Tongue (tissue), 2 donors: ENCODE measurements around the gene CYBB. TPM values are rescaled to one million over a fixed set of nuclear protein-coding genes. Genes with fewer than 3 reads are reported as not detected.

Experiments used
- DNase-seq: peaks from one replicate; pipeline ENCODE4 v3.0.0-alpha.2; 2015
- total RNA-seq: library from RNA; depleted of rRNA; stranded (reverse); fragments of >200 nt; gene quantifications from one replicate; pipeline ENCODE4 v1.2.3, GENCODE V29; 2014

Gene CYBB
- total RNA-seq, 1 donor from 2014 or later, result 9.3 TPM

GRCh38 chrX:37846141-37846540 lies 66.3 kb downstream of the CYBB start:
- peak; percentile 3 for DNase-seq

DNA sequence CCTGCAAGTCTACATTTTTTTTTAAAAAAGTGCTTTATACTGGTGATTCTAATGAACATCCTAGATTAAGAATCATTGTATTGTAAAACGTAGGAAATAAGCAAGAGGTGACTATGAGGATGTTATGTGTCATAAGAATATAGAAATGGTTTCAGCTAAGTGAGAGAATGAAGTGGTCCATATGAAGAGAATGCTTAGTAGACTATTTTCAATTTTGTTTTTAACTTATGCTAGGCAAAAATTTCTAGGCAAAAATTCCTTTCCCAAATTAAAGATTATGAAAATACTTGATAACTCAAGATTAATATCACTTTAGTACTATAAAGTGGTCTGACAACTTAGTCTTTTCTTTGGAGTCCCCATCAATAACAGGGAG lies 66.7 kb downstream of the CYBB start:
- DNase-seq, result no peak

- DNase-seq, result peak; percentile 78
Measured at GRCh38 chrX:37846934-37847732, 67.3 kb downstream of the CYBB start, which contains the start of gene DYNLT3. DYNLT3 (minus strand) TSS chrX:37847571; CDS start chrX:37847510, 61 bp downstream.

GRCh38 chrX:37847733-37848197 lies 67.9 kb downstream of the CYBB start:
- no peak for DNase-seq

GRCh38 chrX:37854148-37854547 lies 74.3 kb downstream of the CYBB start:
- DNase-seq, result no peak

- DNase-seq, result no peak
Measured at GRCh38 chrX:37854748-37855147, 74.9 kb downstream of the CYBB start.

GRCh38 chrX:37860721-37861120 lies 80.9 kb downstream of the CYBB start:
- DNase-seq, result no peak

GRCh38 chrX:37862851-37863250 lies 83.0 kb downstream of the CYBB start:
- DNase-seq, result no peak

Other genes with a start within 250 kb of the CYBB start
- gene LANCL3, start 208.4 kb upstream of the CYBB start, total RNA-seq, result 0.51 TPM
- gene XK, start 94.3 kb upstream of the CYBB start, total RNA-seq, result 14.3 TPM
- 18.1 TPM for gene DYNLT3, start 67.5 kb downstream of the CYBB start, total RNA-seq
- 1.3 TPM for gene SYTL5, start 226.5 kb downstream of the CYBB start, total RNA-seq